PFSK-1 (cell line): Measurements from ENCODE around the gene LAMTOR4.

Experiments used
- FOXP2 ChIP-seq: optimal IDR thresholded peaks from 2 replicates; pipeline ENCODE3; 2011; ENCODE audit warnings: borderline replicate concordance, control low read depth, inconsistent platforms; ENCODE audit not compliant: insufficient read depth; ENCODE audit errors: extremely low read length, extremely low read depth
- POLR2AphosphoS5 ChIP-seq: IDR thresholded peaks from 2 replicates; pipeline ENCODE4 v1.6.1; 2012; ENCODE audit warnings: low read depth, mild to moderate bottlenecking, control low read depth, low read length, moderate library complexity
- SIN3A ChIP-seq: IDR thresholded peaks from 2 replicates; pipeline ENCODE4 v1.6.1; 2012; ENCODE audit warnings: mild to moderate bottlenecking, low read length, moderate library complexity, borderline replicate concordance; ENCODE audit not compliant: insufficient read depth
- TAF1 ChIP-seq: IDR thresholded peaks from 2 replicates; pipeline ENCODE4 v1.6.1; 2012; ENCODE audit warnings: low read length, control low read depth, borderline replicate concordance; ENCODE audit not compliant: insufficient read depth
- TF ChIP-seq, protein P1 (sequence below), 2 experiments: IDR thresholded peaks; 2 replicates each; pipeline versions ENCODE4 v1.6.1 to v1.8.0; 2011 to 2012; ENCODE audit warnings: low read depth in 2 of 2, low read length in 2 of 2, control low read depth in 1 of 2, inconsistent platforms in 1 of 2, mild to moderate bottlenecking in 1 of 2, moderate library complexity in 1 of 2; ENCODE audit not compliant: insufficient read depth in 1 of 2

LAMTOR4 gene

DNA sequence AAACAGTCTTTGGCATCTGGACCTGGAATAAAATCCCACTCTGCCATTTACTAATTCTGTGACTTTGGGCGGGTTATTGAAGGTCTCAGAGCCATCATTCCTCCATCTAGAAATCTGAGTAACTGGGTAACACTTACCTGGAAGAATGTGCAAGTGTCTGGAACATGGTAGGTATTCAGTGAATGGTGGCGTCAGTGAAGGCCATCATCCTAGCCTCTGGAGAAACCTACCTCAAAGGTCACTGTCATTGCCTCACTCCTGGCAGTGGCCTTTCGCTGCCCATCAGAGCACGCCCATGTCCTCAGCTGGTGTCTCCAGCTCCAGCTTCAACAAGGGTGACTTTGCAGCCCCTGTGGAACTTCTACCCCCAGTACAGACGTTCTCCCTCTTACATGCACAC lies 15.2 kb downstream of the LAMTOR4 start:
- TF ChIP-seq TAF1 (no peak), FOXP2 (no peak), POLR2AphosphoS5 (no peak), SIN3A (no peak)
- TF ChIP-seq, protein P1, sequence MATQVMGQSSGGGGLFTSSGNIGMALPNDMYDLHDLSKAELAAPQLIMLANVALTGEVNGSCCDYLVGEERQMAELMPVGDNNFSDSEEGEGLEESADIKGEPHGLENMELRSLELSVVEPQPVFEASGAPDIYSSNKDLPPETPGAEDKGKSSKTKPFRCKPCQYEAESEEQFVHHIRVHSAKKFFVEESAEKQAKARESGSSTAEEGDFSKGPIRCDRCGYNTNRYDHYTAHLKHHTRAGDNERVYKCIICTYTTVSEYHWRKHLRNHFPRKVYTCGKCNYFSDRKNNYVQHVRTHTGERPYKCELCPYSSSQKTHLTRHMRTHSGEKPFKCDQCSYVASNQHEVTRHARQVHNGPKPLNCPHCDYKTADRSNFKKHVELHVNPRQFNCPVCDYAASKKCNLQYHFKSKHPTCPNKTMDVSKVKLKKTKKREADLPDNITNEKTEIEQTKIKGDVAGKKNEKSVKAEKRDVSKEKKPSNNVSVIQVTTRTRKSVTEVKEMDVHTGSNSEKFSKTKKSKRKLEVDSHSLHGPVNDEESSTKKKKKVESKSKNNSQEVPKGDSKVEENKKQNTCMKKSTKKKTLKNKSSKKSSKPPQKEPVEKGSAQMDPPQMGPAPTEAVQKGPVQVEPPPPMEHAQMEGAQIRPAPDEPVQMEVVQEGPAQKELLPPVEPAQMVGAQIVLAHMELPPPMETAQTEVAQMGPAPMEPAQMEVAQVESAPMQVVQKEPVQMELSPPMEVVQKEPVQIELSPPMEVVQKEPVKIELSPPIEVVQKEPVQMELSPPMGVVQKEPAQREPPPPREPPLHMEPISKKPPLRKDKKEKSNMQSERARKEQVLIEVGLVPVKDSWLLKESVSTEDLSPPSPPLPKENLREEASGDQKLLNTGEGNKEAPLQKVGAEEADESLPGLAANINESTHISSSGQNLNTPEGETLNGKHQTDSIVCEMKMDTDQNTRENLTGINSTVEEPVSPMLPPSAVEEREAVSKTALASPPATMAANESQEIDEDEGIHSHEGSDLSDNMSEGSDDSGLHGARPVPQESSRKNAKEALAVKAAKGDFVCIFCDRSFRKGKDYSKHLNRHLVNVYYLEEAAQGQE (IDR thresholded peaks at IDR 0.05; ENCODE audit: insufficient read depth in 1 of 2, low read depth in 2 of 2, low read length in 2 of 2): no peak

DNA sequence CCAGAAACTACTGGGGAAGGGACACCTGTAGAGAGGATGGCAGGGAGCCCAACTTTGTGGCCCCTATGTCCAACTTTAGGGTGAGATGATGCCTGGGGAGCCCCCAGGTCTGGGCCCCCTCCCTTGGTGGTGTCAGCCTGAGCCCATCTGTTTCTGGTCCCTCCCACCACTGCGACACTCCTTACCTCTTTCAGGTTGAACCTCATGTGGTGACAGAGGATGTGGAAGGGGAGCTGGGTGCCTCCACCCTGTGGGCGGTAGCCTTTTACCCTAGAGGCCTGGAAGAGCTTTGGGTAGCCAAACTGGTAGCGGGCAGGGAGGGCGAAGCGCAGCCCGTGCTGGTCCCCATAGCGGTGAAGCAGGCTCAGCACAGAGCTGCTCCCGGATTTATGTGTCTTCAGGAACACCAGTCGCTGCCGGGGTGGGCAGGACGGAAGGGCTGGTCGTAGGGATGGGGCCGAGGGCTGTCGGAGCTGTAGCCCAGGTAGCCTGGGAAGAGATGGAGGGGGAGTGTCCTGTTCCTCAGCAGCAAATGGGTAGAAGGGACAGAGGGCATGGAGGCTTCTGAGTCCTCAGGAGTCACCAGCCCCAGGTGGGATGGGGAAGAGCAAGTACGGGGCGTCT lies 17.7 kb downstream of the LAMTOR4 start:
- TF ChIP-seq TAF1 (no peak), FOXP2 (no peak), POLR2AphosphoS5 (no peak), SIN3A (no peak)
- TF ChIP-seq, protein P1 (IDR thresholded peaks at IDR 0.05; ENCODE audit: insufficient read depth in 1 of 2, low read depth in 2 of 2, low read length in 2 of 2): no peak

DNA sequence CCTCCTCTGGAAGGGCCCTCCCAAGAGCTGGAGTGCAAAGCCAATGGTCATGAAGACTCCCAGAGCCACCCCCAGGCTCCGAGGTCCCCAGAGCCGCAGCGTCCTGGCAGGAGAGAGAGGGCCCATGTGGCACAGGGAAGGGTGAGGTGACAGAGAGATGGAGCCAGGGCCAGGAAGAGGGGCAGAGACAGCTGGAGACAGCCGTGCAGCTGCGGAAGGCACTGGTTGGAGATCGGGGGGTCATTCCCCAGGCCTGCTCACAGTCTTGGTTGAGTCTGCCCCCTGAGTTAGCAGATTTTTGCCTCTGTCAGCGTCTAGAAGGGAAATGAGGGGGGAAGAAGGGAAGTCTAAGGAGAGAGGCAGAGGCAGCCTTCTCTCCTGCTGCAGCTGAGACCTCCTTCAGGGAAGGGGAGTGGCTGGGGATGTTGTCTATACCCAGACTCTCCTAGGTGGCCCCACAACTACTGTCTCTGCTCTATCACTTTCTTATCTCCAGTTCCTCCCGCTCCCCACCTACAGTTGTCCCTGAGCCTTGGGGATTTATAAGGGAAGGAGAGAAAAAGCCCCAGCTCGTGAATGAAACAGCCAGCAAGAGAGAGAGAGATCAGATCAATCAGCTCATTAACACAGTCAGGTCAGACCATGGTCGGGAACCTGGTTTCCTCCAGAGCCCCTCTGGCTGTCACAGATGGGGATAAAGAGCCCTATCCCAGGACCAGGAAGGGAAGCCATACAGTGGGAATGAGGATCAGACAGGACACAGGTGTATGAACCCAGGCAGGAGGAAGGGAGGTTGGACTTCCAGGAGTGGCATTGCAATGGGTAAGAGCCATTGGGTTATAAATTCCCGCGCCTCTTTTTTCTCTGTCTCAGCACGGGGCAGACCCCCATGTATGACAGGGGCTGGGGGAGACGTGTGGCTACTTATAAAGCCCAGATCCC lies 18.5 kb downstream of the LAMTOR4 start:
- TF ChIP-seq FOXP2 (no peak), POLR2AphosphoS5 (no peak), SIN3A (no peak), TAF1 (no peak)
- TF ChIP-seq, protein P1 (IDR thresholded peaks at IDR 0.05; ENCODE audit: insufficient read depth in 1 of 2, low read depth in 2 of 2, low read length in 2 of 2): no peak

DNA sequence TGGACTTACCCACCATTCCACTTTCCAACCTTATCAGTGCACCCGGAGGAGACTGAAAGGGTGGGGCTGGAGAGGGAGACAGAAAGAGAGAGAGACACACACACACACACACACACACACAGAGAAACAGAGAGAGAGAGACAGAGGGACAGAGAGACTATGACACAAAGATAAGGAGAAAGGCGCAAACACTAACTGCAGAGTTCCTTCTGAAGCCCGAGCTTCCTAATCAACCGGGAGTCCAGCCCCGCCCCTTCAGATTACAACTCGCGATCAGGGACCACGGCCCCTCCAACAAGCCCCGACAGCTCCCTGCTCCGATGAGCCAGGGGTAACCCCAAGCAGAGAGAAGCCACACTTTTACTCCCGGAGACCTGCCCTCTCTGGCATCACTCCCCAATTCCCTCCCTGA lies 19.2 kb downstream of the LAMTOR4 start:
- TF ChIP-seq, protein P1 (IDR thresholded peaks at IDR 0.05; ENCODE audit: insufficient read depth in 1 of 2, low read depth in 2 of 2, low read length in 2 of 2): no peak
- TF ChIP-seq TAF1: no peak
- TF ChIP-seq SIN3A: no peak
- no peak for TF ChIP-seq POLR2AphosphoS5
- TF ChIP-seq FOXP2: no peak
